GM12878 (cell line): ENCODE data around the gene NDUFB11. TPM values are rescaled to one million over a fixed set of nuclear protein-coding genes. Genes with fewer than 3 reads are reported as not detected.

Source experiments
- ATAC-seq: fragments of 200-7000 bp; cut with Tn5 transposase; 3 replicates; pipeline ENCODE4 v1.9.1; 2020; ENCODE audit warnings: mild to moderate bottlenecking, moderate library complexity
- BruUV-seq: library from RNA; stranded (reverse); fragments of 400-500 nt; replicated peaks from 2 replicates; lab custom pipeline; 2021; lab: Mats Ljungman, UMichigan
- CTCF ChIA-PET: fragments of 300-600 bp; sonication (Branson Sonifier 250); formaldehyde crosslinking; extraction: SDS; loops from one replicate; lab custom pipeline; 2021; ENCODE audit warnings: inconsistent platforms; lab: Yijun Ruan, JAX
- POLR2A ChIA-PET: fragments of 350-600 bp; formaldehyde crosslinking; extraction: SDS; loops from one replicate; lab custom pipeline; 2021; ENCODE audit warnings: inconsistent platforms; lab: Charles Lee
- RAD21 ChIA-PET: fragments of 300-600 bp; sonication (Branson Sonifier 250); formaldehyde crosslinking; loops from one replicate; lab custom pipeline; 2023; ENCODE audit warnings: antibody characterized with exemption; ENCODE audit not compliant: unreplicated experiment; lab: Charles Lee
- SMC1A ChIA-PET: fragments of 300-600 bp; sonication (Branson Sonifier 250); formaldehyde crosslinking; loops from one replicate; lab custom pipeline; 2023; ENCODE audit not compliant: unreplicated experiment, uncharacterized antibody; lab: Charles Lee
- DNase-seq: peaks from one replicate; pipeline ENCODE4 v3.0.0-alpha.2; 2011; ENCODE audit warnings: low read depth, low spot score
- FAIRE-seq: peaks from 3 replicates; lab custom pipeline; 2011; peaks lifted over from hg19 to GRCh38; lab: Jason Lieb, UNC
- H2AFZ ChIP-seq: 2 replicates; pipeline ENCODE4 v1.6.0; 2011; ENCODE audit warnings: low read depth, low read length, control low read depth; ENCODE audit not compliant: control insufficient read depth
- H3K27ac ChIP-seq: 2 replicates; pipeline ENCODE4 v1.5.1; 2011; ENCODE audit warnings: control low read depth; ENCODE audit not compliant: control insufficient read depth, insufficient read depth
- H3K27me3 ChIP-seq, 2 experiments: replicated peaks in 1 of 2; 2 replicates each; pipeline versions ENCODE4 v1.6.0 to v1.6.1; 2011; ENCODE audit warnings: low read length in 1 of 2; ENCODE audit not compliant: control insufficient read depth in 2 of 2, insufficient read depth in 2 of 2
- H3K36me3 ChIP-seq, 2 experiments: 2 replicates each; pipeline ENCODE4 v1.5.1; 2011; ENCODE audit warnings: low read length in 1 of 2; ENCODE audit not compliant: control insufficient read depth in 2 of 2, insufficient read depth in 2 of 2
- H3K4me1 ChIP-seq: 2 replicates; pipeline ENCODE4 v1.6.1; 2011; ENCODE audit warnings: mild to moderate bottlenecking, low read length, moderate library complexity, mixed read lengths; ENCODE audit not compliant: control insufficient read depth, insufficient read depth
- H3K4me2 ChIP-seq: 2 replicates; pipeline ENCODE4 v1.6.0; 2011; ENCODE audit warnings: control low read depth; ENCODE audit not compliant: control insufficient read depth, insufficient read depth
- H3K4me3 ChIP-seq: fragments of 200-600 bp; sonication (generic); 2 replicates; pipeline ENCODE4 v1.5.1; 2016
- H3K79me2 ChIP-seq: 2 replicates; pipeline ENCODE4 v1.6.0; 2011; ENCODE audit warnings: low read length; ENCODE audit not compliant: control insufficient read depth, insufficient read depth
- H3K9ac ChIP-seq: 2 replicates; pipeline ENCODE4 v1.8.0; 2011; ENCODE audit warnings: low read length, control low read depth, mixed read lengths; ENCODE audit not compliant: control insufficient read depth, insufficient read depth
- H3K9me3 ChIP-seq: replicated peaks from 3 replicates; pipeline ENCODE4 v1.5.1; 2011; ENCODE audit warnings: mild to moderate bottlenecking, low read length; ENCODE audit not compliant: control insufficient read depth, insufficient read depth
- H4K20me1 ChIP-seq: 2 replicates; pipeline ENCODE4 v1.6.0; 2011; ENCODE audit not compliant: control insufficient read depth, insufficient read depth
- CHD1 ChIP-seq: IDR thresholded peaks from 2 replicates; pipeline ENCODE4 v1.6.1; 2012; ENCODE audit warnings: low read depth, low read length, improper control_type of control experiment
- FOS ChIP-seq: IDR thresholded peaks from 3 replicates; pipeline ENCODE4 v1.6.1; 2011; ENCODE audit warnings: borderline replicate concordance; ENCODE audit not compliant: insufficient read length; ENCODE audit errors: extremely low read depth
- HDAC2 ChIP-seq: fragments of 200-600 bp; sonication (generic); IDR thresholded peaks from 2 replicates; pipeline ENCODE4 v1.6.1; 2017
- IRF3 ChIP-seq: fragments of 450-650 bp; IDR thresholded peaks from 2 replicates; pipeline ENCODE4 v1.6.1; 2014; ENCODE audit warnings: mild to moderate bottlenecking
- MXI1 ChIP-seq: fragments of 150-350 bp; IDR thresholded peaks from 2 replicates; pipeline ENCODE4 v1.6.1; 2011; ENCODE audit warnings: low read depth, mild to moderate bottlenecking, inconsistent platforms, low read length, improper control_type of control experiment
- NFYA ChIP-seq: IDR thresholded peaks from 2 replicates; pipeline ENCODE4 v1.6.1; 2011; ENCODE audit warnings: low read depth, mild to moderate bottlenecking, low read length, improper control_type of control experiment, borderline replicate concordance
- PML ChIP-seq: IDR thresholded peaks from 2 replicates; pipeline ENCODE4 v1.6.1; 2012; ENCODE audit warnings: low read length, inconsistent platforms
- RFX5 ChIP-seq: IDR thresholded peaks from 2 replicates; pipeline ENCODE4 v1.6.1; 2011; ENCODE audit warnings: low read depth, low read length, improper control_type of control experiment
- SREBF2 ChIP-seq: IDR thresholded peaks from 2 replicates; pipeline ENCODE4 v1.6.1; 2012; ENCODE audit warnings: mild to moderate bottlenecking, low read length
- ZBTB40 ChIP-seq: fragments of 450-650 bp; IDR thresholded peaks from 2 replicates; pipeline ENCODE4 v1.6.1; 2016; ENCODE audit warnings: mild to moderate bottlenecking, moderate library complexity, borderline replicate concordance
- ZNF207 ChIP-seq: fragments of 450-650 bp; IDR thresholded peaks from 2 replicates; pipeline ENCODE4 v1.6.1; 2014; ENCODE audit warnings: antibody characterized with exemption, mild to moderate bottlenecking, borderline replicate concordance
- ZNF592 ChIP-seq: fragments of 450-650 bp; IDR thresholded peaks from 2 replicates; pipeline ENCODE4 v1.6.1; 2017; ENCODE audit warnings: mild to moderate bottlenecking, moderate library complexity
- WGBS: methylation state at CpG from one replicate; pipeline ENCODE4 v1.1.6; 2016; ENCODE audit warnings: low lambda C conversion rate; ENCODE audit not compliant: insufficient replicate concordance, insufficient coverage; ENCODE audit errors: missing lambda C conversion rate; 5-methylcytosine and 5-hydroxymethylcytosine counted together
- in situ Hi-C: fragments of 300-500 bp; cut with MboI; formaldehyde crosslinking; loops from 9 replicates; pipeline ENCODE4 v1.14.3; 2018; ENCODE audit warnings: mixed read lengths
- intact Hi-C: fragments of 100-400 bp; cut with micrococcal nuclease; formaldehyde crosslinking; loops from one replicate; pipeline ENCODE4 v1.14.2; 2022; ENCODE audit not compliant: unreplicated experiment
- polyA plus RNA-seq, 11 experiments: library from polyadenylated mRNA; depleted of rRNA in 4 of 11; unstranded in 6 of 11; stranded (reverse) in 5 of 11; fragments of >200 nt; fragmentation: Nextera tagmentation in 4 of 11; fragmentation: Illumina TruSeq in 1 of 11; extraction: Ambion mirVana in 4 of 11; extraction: Trizol in 1 of 11; gene quantifications; 1 replicate in 1 of 11; 2 replicates in 10 of 11; pipeline versions ENCODE4 v1.2.1 to v1.2.3, GENCODE V29; 2011 to 2016; ENCODE audit warnings: inconsistent platforms in 2 of 11, missing spikeins in 2 of 11, low read depth in 1 of 11
- total RNA-seq, 4 experiments: library from RNA; depleted of rRNA in 3 of 4; stranded (reverse); fragments of >200 nt in 3 of 4; fragmentation: Illumina TruSeq in 1 of 4; extraction: Trizol in 1 of 4; gene quantifications; 2 replicates each; pipeline versions ENCODE4 v1.2.1 to v1.2.3, GENCODE V29; 2013 to 2021

NDUFB11 gene
- total and polyA plus RNA-seq, 10 of the 15 experiments (the other 5 are each of a cell fraction or from before 2014, with no cell fraction given): 16.1 to 202 (median 83.3) TPM

- Histone ChIP-seq H3K27me3 (0 out of 4 replicates have a peak, but pooled peaks cover 0 to 1% of the 10 kb centered on the region in 2 experiments), H3K4me1 (no peaks in the 10 kb centered on the region), H3K9ac (peak overlapping the region; percentile 25), H3K36me3 (no peaks in the 10 kb centered on the region), H3K79me2 (peaks cover 2% of the 10 kb centered on the region), H3K27ac (peak overlapping the region; percentile 4; the same call in 1 of the 2 replicates), H3K4me3 (peak overlapping the region; percentile 63), H3K9me3 (no peaks in the 10 kb centered on the region), H2AFZ (peak overlapping the region; percentile 65), H3K4me2 (no peak overlapping the region), H4K20me1 (no peaks in the 10 kb centered on the region)
- ChIA-PET RAD21 (no interaction called here), POLR2A (interaction anchor here (0.6 to 1.5 kb wide), 3 partner anchors 15 to 245 kb away, joined by 3 to 5 read pairs (median 4); partner anchors contain the start of genes NDUFB11 and RBM10), CTCF (no interaction called here), SMC1A (interaction anchor here (1.0 kb wide), 1 partner anchor 38 kb away, joined by 4 read pairs; no protein-coding TSS in a partner anchor)
- in situ Hi-C loops: no loop called here
- WGBS: 41% methylated on average over 31 of the region's 31 CpGs
- BruUV-seq: TSS peak; percentile 82
- intact Hi-C loops: loop anchor here (1.0 kb wide), 1 partner anchor 15 kb away; the partner anchor contains the start of gene NDUFB11
- peak; percentile 81 for FAIRE-seq
- ATAC-seq: peak; percentile 99
- peak; percentile 93 for DNase-seq
- TF ChIP-seq FOS (peak; percentile 63), IRF3 (peak; percentile 89), ZNF592 (no peak), RFX5 (peak; percentile 75), CHD1 (no peak), PML (peak; percentile 78), HDAC2 (no peak), SREBF2 (no peak), ZNF207 (peak; percentile 40; the same call in 1 of the 2 replicates), ZBTB40 (peak; percentile 72; the same call in 1 of the 2 replicates), NFYA (peak; percentile 75), MXI1 (no peak)
These were observed 15.2 kb downstream of the NDUFB11 start for GRCh38 chrX:47129157-47129898.
